NCI-H524 treated with DMSO at 0.1 percent for 48 hours (cell line): ENCODE data around the gene NAPB.
"Not testable (repeated sequence)": the region's sequence is repeated elsewhere in the genome, so short reads cannot be mapped to it uniquely, and the experiment has no call there.

Source experiments
- DNase-seq: peaks from one replicate; lab custom pipeline; 2025; lab: John Stamatoyannopoulos, UW

The NAPB gene

DNA sequence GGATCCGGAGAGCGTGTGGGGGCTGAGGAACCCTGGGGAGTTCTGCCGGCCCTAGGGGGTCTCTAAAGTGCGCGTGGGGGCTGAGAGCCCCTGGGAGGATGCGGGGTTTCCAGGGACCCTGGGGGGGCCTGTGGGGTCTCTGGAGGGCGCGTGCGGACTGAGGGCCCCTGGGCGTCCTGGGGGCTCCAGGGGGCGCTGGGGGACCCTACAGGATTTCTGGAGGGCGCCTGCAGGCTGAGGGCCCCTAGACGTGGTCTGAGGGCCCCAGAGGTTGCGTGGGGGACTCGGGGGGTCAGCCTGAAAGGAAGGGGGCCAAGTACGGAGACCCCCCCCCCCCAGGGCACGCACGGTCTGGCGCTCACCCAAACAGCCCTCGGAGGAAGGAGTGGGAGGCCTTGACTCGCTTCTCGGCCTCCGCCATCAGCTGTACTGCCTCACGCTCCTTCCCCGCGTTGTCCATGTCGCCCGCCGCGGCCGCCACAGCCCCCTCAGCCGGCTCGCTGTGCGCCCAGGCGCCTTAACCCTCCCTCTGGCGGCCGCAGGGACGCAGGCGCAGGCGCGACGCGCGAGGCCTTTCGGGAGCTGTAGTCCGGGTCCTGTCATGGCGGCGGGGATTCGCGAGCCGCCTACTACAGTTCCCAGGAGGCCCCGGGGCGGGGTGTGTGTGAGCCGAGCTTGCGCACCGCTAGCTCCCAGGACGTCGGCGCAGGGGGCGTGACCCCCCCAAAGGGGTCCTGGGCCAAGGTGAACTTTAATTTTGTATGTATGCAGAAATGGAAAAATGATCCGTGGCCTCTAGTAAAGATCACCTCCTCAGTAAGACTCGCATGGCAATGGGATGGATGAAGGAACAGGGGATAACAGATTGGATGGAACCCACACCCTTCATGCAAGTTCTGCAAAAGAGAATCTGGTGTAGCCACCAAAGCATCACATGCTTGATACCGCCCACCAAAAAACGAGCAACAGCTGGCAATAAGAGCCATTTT is at the start of gene NAPB:
TSS of gene NAPB (minus strand) at position 546 of the 989 bp plus-strand sequence. CDS start at position 460, 86 bp downstream.
- DNase-seq, result peak; percentile 72

DNA sequence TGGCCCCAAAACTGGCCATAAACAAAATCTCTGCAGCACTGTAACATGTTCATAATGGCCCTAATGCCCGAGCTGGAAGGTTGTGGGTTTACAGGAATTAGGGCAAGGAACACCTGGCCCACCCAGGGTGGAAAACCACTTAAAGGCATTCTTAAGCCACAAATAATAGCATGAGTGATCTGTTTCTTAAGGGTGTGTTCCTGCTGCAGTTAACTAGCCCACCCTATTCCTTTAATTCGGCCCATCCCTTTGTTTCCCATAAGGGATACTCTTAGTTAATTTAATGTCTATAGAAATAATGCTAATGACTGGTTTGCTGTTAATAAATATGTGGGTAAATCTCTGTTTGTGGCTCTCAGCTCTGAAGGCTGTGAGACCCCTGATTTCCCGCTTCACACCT is 45.7 kb upstream of the NAPB start:
- DNase-seq, result not testable (repeated sequence)

DNA sequence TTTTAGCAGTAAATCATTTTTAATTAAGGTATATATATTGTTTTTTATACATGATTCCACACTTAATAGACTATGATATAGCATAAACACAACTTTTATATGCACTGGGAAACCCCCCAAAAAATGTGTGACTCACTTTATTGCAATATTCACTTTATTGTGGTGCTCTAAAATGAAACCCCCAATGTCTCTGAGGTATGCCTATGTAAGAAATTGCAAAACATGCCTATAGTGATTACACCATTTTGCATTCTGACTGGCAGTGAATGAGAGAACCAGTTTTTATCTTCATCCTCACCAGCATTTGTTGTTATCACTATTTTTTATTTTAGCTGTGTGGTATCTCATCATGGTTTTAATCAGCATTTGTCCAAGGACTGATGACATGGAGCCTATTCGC is 39.9 kb upstream of the NAPB start:
- no peak for DNase-seq

DNA sequence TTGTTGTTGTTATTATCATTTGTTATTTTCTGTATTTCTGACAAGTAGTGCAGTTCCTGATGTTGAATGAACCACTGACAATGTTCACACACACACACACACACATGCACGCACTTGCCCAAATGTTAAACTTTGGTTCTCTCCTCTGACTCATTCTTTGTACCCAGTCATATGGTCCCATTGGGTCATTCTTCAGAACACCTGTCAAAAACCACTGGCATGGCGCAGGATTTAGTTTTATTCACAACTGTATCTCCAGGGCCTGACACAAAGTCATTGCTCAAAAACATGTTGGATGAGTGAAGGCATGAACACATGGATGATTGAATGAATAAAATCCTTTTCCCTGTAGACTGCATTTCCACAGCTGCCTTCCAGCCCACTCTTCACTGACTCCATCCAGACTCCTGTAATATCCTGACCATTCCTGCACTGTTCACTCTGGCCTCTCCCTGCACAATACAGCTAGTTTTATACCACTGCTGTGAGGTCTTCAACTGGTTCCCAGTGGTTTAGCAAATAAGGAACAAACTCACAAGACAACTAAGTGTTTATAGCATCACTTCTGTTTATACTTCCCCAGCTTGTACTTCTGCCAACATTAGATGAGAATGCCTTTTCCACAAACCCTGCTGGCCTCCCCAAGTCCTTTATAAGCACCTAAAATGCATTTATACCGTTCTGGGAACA is 38.3 kb upstream of the NAPB start:
- no peak for DNase-seq

DNA sequence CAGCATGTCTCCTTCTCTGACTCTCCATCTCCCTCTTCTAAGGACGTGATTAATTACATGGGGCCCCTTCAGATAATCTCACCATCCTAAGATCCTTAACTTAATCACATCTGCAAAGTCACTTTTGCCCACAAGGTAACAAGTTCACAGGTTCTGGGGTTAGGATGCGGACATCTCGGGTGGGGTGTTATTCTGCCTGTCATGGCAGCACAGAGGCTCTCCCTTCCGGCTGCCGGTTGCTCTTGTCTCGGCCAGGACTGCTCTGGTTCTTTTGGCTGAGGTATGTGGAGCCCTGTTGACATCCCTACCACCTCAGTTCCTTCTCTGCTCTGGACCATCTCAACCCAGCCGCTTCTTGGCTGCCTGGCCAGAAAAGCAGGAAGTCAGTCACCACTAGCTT is 35.6 kb upstream of the NAPB start:
- no peak for DNase-seq

DNA sequence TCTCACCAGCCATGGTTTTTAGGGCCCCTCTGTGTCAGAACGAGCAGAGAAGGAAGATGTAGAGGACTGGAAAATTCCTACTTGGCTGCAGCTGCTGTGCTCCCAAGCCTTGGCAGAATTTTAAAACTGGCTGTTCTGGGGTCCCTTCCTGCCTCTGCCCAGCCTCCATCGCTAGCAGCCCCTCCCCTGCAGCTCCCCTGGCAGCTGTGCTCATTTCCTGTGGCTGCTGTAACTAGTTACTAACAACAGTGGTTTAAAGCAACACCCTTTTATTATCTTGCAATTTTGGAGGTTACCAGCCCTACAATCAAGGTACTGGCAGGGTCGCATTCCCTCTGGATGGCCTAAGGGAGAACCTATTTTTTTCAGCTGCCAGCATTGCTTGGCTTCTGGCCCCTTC is 35.1 kb upstream of the NAPB start:
- no peak for DNase-seq

DNA sequence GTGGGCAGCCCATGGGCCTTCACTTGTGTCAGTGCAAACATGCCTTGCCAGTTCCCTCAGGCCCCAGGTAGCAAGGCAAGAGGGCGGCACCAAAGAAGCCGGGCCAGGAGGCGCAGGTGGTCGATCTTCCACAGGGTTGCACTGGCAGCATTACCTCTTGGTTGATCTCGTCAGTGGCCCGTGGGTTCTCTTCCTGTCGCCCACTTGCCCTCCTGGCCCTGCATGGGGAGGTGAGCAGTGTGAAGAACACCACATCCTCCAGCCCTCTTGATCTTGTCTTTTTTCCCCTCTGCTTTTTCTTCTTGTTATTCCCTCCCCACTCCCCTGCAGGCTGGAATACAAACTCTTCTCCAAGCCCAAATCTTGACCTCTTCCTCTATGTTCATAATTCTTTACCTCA is 34.4 kb upstream of the NAPB start:
- no peak for DNase-seq

DNA sequence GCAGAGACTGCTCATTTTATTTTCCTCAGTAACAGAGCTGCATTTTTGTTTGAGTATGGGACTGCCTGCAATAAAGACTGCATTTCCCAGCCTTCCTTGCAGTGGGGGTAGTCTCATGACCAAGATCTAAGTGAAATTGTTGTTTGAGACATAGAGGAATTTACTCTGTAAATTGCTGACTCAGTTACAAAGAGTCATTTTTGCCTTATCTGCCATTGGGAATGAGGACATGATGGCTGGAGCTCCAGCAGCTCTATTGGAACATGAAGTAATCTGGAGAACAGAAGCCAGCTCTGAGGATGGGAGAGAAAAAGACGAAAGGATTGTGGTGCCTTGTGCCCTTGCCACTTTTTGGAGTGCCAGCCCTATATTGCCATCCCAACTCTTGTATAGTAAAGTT is 33.5 kb upstream of the NAPB start:
- no peak for DNase-seq

DNA sequence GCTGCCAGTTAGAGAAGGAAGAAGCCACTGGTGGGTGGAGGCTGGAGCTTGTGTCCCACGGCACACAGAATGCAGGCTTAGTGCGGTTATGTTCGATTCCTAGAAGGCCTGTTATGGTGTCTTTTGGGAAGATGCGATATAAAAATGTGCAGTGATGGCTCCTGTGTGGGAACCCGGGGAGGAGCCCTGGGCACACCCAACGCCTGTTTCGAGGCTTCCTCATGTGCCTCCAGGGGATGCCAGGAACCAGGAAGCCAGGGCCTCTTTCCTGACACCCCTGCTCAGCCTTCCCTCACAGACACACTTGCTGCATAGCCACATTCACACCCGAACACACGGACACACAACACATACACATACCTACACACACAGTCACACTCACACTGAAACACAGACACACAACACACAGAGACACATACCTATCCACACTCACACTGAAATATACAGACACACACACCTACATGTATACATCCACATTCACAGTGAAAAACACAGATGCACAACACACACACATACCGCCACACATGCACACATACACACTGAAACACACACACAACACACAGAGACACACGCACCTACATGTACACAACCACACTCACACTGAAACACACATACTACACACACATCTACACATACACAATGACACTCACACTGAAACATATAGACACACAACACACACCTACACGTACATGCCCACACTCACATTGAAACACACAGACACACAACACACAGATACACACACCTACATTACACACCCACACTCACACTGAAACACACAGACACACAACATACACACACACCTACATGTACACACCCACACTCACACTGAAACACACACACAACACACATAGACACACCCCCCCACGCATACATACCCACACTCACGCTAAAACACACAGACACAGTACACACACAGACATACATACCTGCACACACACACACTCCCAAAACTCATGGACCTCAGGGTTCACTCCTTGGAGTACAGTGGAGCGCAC is 32.6 kb upstream of the NAPB start:
- DNase-seq, result no peak

DNA sequence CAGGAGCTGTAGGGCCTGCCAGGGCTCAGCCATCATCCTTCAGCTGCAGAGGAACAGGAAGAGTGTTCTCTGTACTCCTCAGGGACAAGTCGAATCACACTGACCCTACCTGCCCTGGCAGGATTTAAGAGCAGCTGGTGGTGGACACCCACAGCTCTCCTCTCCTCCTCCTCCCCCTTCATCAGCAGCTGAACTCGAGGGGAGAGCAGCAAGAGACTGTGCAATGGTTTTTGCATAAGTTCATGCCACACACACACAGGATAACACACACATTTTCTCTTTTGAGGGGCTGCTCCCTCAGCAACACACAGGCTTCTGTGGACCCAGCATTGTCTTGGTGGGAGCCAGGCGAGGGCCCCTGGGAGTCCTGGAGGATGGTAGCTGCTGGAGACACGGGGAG is 31.5 kb upstream of the NAPB start, which contains the start of gene CST11:
TSS of gene CST11 (minus strand) at position 101 of the 400 bp plus-strand sequence. CDS start at position 36, 65 bp downstream.
- DNase-seq, result no peak

DNA sequence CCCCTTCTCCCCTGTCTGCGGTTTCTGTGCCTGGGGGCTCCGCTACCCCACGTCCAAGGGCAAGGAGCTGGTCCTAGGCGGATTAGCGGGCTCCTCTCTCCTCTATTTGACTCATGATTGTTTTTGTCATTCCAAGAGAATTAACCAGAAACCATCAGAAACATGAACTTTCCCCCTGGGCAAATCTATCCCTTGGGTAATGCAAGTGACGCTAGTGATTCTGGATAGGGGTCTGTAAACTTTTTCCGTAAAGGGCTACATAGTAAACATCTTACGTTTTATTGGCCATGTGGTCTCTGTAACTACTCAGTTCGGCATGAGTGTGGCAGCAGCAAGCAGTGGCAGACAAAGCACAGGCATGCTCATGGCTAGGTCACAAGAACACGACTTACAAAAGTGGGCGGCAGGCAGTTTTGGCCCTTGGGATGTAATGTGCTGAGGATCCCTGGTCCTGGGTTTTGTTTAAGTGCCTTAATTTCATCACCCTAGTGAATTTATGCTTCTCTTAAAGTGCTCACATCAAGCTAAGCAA is 30.7 kb upstream of the NAPB start:
- no peak for DNase-seq

DNA sequence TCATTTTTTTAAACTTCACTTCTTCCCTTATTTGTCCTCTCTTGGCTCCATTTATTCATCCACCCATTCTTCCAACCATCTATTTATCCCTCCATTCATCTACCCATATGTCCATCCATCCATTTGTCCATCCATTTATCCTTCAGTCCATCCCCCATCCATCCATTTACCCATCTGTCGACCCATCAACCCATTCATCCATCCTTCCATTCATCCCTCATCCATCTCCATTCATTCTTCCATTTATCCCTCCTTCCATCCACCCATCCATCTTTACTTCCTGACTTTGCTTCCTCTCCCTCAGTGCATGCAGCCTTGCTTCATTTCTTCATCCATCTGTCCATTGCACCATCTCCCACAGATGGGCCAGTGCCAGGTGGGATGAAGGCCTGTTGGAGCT is 29.6 kb upstream of the NAPB start:
- DNase-seq, result no peak

DNA sequence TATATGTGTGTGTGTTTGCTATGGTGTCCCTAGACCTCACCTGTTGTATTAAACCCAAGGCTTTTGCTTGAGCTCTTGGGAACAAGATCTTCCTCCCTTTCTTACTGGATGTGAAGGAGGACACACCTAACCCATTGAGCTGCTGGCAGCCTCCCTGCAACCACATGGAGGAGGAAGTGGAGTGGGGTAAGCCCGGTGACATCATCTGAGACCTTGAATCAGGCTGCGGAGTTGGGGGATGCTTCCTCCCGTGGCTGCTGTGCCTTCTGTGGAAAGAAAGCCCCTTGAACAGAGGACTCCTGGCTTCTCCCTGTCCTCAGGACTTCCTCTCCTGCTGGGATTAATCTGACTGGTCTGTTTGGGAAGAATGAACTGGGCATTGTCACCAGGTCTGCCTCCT is 28.1 kb upstream of the NAPB start:
- DNase-seq, result no peak

DNA sequence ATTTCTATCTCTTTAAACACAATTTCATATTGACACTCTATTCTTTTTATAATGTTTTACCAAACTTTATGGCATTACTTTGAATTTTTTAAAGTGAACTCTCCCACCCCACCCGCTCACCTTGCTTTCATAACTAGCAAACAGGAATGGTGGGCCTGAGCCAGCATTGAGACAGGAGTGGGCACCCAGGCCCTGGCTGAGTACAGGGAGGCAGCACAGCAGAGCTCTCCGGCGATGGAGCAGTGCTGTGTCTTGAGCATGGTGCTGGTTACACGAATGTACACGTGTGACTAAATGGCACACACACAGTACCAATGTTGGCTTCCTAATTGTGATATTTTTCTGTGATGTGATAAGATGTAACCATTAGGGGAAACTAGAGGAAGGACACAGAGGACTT is 26.9 kb upstream of the NAPB start:
- DNase-seq, result no peak

DNA sequence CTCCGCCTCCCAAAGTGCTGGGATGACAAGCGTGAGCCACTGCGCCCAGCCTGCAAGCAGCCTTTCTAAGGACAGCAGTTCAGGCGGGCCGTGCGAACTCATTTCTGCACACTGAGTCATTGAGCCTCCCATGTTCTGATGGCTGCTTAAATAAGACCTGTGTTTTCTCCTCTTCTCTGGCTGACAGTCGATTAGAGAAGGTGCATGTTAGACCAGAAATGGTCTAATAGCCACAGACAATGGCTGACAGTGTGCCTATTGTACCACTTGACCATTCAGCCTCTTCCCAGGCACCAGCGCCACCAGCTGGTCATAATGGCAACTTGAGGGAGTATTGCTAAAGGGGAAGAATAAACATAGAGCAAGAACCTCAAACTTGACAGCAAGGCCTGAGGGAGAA is 25.2 kb upstream of the NAPB start:
- DNase-seq, result no peak

DNA sequence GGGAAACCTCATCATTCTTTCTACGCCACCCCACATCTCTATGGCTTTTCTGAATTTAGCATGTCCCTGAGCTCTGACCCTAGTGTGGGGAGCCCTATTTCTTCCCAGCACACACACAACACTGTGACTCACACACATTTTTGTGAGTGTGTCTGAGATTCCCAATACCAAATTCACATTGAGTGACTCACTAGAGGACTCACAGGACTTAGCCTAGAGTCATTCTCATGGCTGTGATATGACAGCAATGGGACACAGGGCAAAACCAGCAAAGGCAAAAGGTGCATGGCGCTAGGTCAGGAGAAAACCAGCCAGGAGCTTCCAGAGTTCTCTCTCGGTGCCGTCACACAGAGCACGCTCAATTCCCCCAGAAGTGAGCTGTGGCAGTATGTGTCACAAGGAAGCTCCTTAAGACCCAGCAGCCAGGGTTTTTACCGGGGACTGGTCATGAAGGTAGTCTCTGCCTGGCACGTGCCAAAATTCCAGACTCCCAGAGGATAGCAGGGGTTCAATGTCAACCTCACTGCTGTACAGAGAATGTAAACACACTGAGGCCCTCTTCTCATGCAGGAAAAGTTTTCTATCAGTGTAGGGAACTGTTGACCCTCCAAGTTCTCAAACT is 24.4 kb upstream of the NAPB start:
- DNase-seq, result no peak

DNA sequence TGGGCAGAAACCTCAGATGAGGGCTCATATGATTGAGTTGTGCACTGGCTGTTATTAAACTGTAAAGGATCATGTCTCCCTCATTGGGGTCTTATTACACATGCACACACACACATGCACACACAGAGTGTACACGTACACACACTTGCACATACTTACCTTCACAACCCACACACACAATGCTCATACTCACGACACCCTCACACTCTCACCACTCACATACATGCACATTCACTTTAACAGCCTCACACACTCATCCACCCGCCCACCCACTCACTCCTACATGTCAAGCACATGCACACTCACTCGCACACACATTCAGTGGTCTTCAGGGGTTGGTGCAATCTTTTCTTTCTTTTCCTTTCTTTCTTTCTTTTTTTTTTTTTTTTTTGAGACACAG is 23.6 kb upstream of the NAPB start:
- no peak for DNase-seq

DNA sequence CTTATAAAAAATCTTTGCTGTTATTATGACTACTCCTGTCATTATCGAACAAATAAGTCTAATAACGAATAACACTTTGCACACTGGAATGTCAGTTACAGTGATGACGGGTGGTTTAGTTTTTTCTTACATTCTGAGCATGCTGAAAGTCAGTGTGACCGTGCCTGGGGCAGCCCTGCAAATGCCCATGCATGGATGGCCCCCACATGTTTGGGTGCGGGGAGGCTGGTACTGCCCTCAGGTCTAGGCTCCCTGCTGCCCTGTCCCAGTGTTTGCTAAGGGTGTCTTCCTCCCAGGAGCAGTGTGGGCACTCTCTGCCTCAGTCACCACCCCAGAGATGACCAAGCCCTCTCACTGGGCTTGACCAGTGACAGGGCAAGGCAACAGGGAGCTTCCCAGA is 21.1 kb upstream of the NAPB start:
- DNase-seq, result no peak

DNA sequence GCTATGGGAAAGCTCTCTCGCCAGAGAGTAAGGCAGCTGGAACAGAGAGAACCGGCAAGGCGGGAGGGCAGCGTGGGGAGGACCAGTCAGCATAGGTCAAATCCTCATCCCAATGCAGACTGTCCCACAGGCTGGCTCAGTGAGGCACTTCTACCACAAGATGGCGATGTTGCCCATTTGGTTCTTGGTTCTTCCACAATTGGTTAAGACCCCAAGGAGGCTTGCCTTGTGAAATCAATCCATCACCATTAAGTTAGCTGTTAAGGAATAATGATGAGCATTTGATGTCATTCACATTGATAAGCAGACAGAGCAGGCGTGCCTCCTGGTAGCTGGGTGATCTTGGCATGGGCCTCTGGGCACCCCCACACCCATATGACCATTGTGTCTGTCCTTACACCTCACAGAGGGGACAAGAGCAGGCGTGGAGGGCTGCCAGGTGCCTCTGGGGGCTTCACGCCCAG is 20.6 kb upstream of the NAPB start:
- DNase-seq, result peak; percentile 55

DNA sequence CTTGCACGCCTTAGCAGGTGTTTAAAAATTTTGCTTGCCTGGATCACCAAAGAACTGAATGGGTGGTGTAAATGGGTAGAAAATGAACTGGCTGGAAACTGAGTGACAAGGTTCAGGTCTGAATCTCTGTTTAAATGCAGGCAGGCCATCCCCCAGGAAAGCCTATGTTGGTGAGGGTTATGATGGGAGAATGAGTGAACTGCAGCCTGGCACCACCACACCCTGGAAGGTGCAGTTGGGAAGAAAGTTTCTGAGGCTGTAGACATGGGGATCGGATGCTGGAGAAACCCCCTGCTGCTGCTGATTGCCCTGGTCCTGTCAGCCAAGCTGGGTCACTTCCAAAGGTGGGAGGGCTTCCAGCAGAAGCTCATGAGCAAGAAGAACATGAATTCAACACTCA is 18.7 kb upstream of the NAPB start:
- no peak for DNase-seq

DNA sequence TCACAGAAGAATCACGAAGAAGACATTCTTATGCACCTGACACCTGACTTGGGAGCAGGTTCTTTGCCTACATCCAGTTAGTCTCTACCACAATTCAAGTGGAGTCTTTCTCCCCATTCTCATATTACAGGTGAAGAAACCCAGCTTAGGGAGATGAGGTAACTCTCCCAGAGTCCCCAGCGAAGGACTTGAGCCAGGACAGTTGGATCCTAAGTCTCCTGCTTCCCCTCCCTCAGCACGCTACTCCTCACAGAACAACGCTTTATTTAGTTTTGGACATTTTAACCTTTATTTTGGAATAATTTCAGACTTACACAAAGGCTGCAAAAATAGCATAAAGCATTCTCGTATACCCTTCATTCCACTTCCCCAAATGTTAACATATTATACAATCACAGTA is 17.4 kb upstream of the NAPB start:
- DNase-seq, result no peak
